Measurements from ENCODE around the gene ABCA1.

Gene ABCA1

GRCh38 chr9:104882566-104882965 is 45.4 kb downstream of the ABCA1 start:
- H3K4me3 ChIP-seq (replicated peaks in 1 of 2; ENCODE audit: low read depth in 2 of 2, low read length in 2 of 2) = no peak overlapping the region
- DNase-seq (ENCODE audit: low read depth in 2 of 2) = no peak
- TF ChIP-seq CTCF (IDR thresholded peaks at IDR 0.05; ENCODE audit: low read depth, low read length) = no peak

- H3K4me3 ChIP-seq (replicated peaks in 1 of 2; ENCODE audit: low read depth in 2 of 2, low read length in 2 of 2) = no peak overlapping the region
- TF ChIP-seq CTCF (IDR thresholded peaks at IDR 0.05; ENCODE audit: low read depth, low read length) = no peak
- peak in 1 of 2 donors; percentile 17 for DNase-seq (ENCODE audit: low read depth in 2 of 2)
These were observed 45.9 kb downstream of the ABCA1 start for GRCh38 chr9:104882086-104882485.

GRCh38 chr9:104879555-104880309 is 48.2 kb downstream of the ABCA1 start:
- TF ChIP-seq CTCF (IDR thresholded peaks at IDR 0.05; ENCODE audit: low read depth, low read length) = no peak

GRCh38 chr9:104876587-104876986 is 51.4 kb downstream of the ABCA1 start:
- TF ChIP-seq CTCF (IDR thresholded peaks at IDR 0.05; ENCODE audit: low read depth, low read length) = no peak
- H3K4me3 ChIP-seq (replicated peaks in 1 of 2; ENCODE audit: low read depth in 2 of 2, low read length in 2 of 2) = no peak overlapping the region
- no peak for DNase-seq (ENCODE audit: low read depth in 2 of 2)

More at GRCh38 chr9:104879555-104880309, 48.2 kb downstream of the ABCA1 start:
- H3K4me3 ChIP-seq (replicated peaks in 1 of 2; ENCODE audit: low read depth in 2 of 2, low read length in 2 of 2) = no peak overlapping the region
- peak; percentile 92 to 97 for DNase-seq (ENCODE audit: low read depth in 2 of 2)

- no peak for TF ChIP-seq CTCF (IDR thresholded peaks at IDR 0.05; ENCODE audit: low read depth, low read length)
- DNase-seq (ENCODE audit: low read depth in 2 of 2) = no peak
- no peak overlapping the region for H3K4me3 ChIP-seq (replicated peaks in 1 of 2; ENCODE audit: low read depth in 2 of 2, low read length in 2 of 2)
These were observed 52.1 kb downstream of the ABCA1 start for GRCh38 chr9:104875897-104876296.

GRCh38 chr9:104875320-104875719 is 52.6 kb downstream of the ABCA1 start:
- no peak for DNase-seq (ENCODE audit: low read depth in 2 of 2)
- H3K4me3 ChIP-seq (replicated peaks in 1 of 2; ENCODE audit: low read depth in 2 of 2, low read length in 2 of 2) = no peak overlapping the region
- no peak for TF ChIP-seq CTCF (IDR thresholded peaks at IDR 0.05; ENCODE audit: low read depth, low read length)

GRCh38 chr9:104873489-104873850 is 54.5 kb downstream of the ABCA1 start:
- no peak for TF ChIP-seq CTCF (IDR thresholded peaks at IDR 0.05; ENCODE audit: low read depth, low read length)
- H3K4me3 ChIP-seq (replicated peaks in 1 of 2; ENCODE audit: low read depth in 2 of 2, low read length in 2 of 2) = no peak overlapping the region
- no peak for DNase-seq (ENCODE audit: low read depth in 2 of 2)
